ENCODE measurements around the gene CROCC. TPM values are rescaled to one million over a fixed set of nuclear protein-coding genes. Genes with fewer than 3 reads are reported as not detected.

CROCC gene
- total RNA-seq, 4 donors from 2014 or later, result 27.7 to 86.4 (median 60.2) TPM

DNA sequence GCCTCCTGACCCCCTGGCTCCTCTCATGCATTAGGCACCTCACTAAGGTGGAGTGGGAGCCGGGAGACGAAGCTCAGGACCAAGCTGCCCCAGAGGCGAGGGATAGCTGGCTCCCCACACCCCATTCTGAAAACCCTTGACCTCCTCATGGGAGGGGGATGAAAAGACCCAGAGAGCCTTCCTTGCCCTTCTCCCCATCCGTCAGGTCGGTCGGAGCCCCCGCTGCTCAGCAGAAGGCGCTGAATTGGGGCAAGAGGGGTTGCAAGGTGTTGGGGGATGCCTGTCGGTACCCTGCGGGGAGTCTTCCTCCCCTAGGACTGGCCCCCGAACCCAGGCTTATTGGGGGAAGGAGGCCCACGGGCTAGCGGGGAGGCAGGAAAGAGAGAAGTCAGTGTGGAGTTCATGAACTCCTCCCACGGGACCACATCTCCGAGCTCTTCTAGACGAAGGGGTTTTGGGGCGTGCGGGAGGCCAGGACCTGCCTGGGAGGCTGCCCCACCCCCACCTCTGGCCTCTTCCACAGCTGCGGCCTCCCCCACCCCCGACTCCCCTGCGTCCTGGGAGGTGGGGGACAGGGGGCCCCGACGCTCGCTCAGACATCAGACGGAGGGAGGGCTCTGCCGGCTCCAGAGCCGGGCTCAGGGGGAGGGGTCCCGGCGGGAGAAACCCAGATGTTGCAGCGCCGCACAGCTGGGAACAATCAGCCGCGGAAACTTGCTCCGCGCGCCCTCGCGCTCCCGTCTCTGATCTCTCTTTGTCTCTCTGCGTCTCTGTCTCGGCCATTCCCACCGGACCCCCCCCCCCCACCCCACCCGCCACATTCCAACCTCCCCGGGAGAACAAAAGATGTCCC lies 58.0 kb downstream of the CROCC start:
- WGBS, result 15% methylated on average over 24 of the region's 44 CpGs
- DNase-seq (ENCODE audit: low spot score in 2 of 2), result no peak
- peaks cover 68% of the 10 kb centered on the region for H3K4me1 ChIP-seq

DNA sequence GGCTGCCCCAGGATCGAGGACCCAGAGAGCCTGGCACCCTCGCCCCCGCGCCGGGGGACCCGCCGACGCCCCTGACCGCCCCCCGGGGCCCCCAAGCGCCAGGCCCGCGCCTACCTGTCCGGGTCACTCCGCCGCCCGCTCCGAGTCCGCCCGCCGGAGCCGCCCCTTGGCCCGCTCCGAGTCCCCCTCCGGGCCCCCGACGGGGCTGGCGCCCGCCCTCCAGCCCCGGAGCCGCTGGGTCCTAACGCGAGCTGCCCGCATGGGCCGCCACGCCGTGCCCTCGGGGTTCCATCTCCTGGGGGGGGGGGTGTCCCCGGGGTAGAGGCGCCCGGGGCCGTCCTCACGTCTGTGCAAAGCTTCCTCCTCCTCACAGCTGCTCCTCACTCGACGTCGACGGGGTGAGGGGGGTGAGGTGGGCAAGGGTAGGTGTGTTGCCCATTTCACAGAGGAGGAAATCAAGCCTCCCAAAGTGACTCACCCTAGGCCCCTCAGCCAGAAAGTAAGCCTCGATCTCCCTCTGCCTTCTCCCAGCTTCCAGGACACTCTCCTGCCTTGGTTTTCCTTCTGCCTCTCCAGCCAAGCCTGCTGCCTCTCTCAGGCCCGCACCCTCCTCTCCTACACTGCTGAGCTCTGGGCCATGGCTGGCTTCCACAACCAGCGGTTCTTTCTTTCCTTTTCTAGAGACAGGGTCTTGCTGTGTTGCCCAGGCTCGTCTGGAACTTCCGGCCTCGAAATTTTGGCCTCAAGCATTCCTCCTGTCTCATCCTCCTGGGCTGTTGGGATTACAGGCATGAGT lies 58.9 kb downstream of the CROCC start, which contains the start of gene MFAP2:
Gene MFAP2, minus strand, starts transcription at position 148 of the 796 bp plus-strand sequence. CDS start 2,347 bp downstream, outside the sequence.
- Histone ChIP-seq H3K9me3 (no peaks in the 10 kb centered on the region), H3K27ac (peak within 1 kb of the TSS; percentile 85), H3K36me3 (peaks cover 1% of the 10 kb centered on the region), H3K27me3 (no peaks in the 10 kb centered on the region), H3K4me1 (peaks cover 64% of the 10 kb centered on the region), H3K4me3 (peak within 1 kb of the TSS; percentile 55)
- DNase-seq (ENCODE audit: low spot score in 2 of 2), result no peak
- WGBS, result 14% methylated on average over 18 of the region's 53 CpGs
- TF ChIP-seq POLR2A (IDR thresholded peaks at IDR 0.05) (no peak), EP300 (IDR thresholded peaks at IDR 0.05) (no peak), POLR2AphosphoS5 (IDR thresholded peaks at IDR 0.05) (no peak)
- TF ChIP-seq, protein P1, sequence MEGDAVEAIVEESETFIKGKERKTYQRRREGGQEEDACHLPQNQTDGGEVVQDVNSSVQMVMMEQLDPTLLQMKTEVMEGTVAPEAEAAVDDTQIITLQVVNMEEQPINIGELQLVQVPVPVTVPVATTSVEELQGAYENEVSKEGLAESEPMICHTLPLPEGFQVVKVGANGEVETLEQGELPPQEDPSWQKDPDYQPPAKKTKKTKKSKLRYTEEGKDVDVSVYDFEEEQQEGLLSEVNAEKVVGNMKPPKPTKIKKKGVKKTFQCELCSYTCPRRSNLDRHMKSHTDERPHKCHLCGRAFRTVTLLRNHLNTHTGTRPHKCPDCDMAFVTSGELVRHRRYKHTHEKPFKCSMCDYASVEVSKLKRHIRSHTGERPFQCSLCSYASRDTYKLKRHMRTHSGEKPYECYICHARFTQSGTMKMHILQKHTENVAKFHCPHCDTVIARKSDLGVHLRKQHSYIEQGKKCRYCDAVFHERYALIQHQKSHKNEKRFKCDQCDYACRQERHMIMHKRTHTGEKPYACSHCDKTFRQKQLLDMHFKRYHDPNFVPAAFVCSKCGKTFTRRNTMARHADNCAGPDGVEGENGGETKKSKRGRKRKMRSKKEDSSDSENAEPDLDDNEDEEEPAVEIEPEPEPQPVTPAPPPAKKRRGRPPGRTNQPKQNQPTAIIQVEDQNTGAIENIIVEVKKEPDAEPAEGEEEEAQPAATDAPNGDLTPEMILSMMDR (IDR thresholded peaks at IDR 0.05), result no peak

More for the DNA sequence above, 58.0 kb downstream of the CROCC start:
- H3K4me3 ChIP-seq, result peak overlapping the region; percentile 55
- no peaks in the 10 kb centered on the region for H3K9me3 ChIP-seq
- H3K36me3 ChIP-seq, result no peaks in the 10 kb centered on the region
- no peak for TF ChIP-seq POLR2A (IDR thresholded peaks at IDR 0.05)
- no peak for TF ChIP-seq EP300 (IDR thresholded peaks at IDR 0.05)
- TF ChIP-seq POLR2AphosphoS5 (IDR thresholded peaks at IDR 0.05), result no peak
- TF ChIP-seq, protein P1 (IDR thresholded peaks at IDR 0.05), result no peak
- H3K27ac ChIP-seq, result peak overlapping the region; percentile 85
- no peaks in the 10 kb centered on the region for H3K27me3 ChIP-seq

DNA sequence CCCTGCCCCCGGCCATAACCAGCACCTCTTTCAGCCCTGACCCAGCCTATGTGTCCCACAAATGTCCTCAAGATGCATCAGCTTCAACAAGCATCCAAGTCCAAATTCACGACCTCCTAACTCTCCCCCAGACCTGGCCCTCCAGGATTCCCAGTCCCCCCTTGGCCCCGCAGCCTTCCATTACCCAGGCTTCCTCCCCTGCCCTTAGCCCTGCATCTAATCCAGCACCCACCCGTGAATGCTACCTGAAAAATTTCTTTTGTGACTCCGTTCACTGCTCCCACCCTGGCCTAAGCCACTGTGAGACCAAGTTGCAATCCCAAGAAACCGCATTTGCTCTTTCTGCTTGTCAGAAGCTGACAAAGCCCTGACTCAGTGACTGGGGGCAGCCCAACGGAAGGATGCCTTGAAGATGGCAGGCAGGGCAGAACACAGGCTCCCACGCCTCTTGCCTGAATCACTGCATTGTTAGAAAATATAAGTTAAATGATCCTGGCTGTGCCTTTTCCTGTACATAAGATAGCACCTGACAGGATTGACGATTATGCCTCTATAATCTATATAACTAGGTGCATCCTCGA lies 59.6 kb downstream of the CROCC start:
- Histone ChIP-seq H3K4me3 (no peak overlapping the region), H3K27ac (no peak overlapping the region), H3K9me3 (no peaks in the 10 kb centered on the region), H3K27me3 (no peaks in the 10 kb centered on the region), H3K36me3 (peaks cover 8% of the 10 kb centered on the region), H3K4me1 (peaks cover 57% of the 10 kb centered on the region)
- no peak for DNase-seq (ENCODE audit: low spot score in 2 of 2)
- 82% methylated on average over 10 of the region's 10 CpGs for WGBS
- no peak for TF ChIP-seq POLR2A (IDR thresholded peaks at IDR 0.05)
- TF ChIP-seq POLR2AphosphoS5 (IDR thresholded peaks at IDR 0.05), result no peak
- no peak for TF ChIP-seq EP300 (IDR thresholded peaks at IDR 0.05)
- TF ChIP-seq, protein P1 (IDR thresholded peaks at IDR 0.05), result no peak

DNA sequence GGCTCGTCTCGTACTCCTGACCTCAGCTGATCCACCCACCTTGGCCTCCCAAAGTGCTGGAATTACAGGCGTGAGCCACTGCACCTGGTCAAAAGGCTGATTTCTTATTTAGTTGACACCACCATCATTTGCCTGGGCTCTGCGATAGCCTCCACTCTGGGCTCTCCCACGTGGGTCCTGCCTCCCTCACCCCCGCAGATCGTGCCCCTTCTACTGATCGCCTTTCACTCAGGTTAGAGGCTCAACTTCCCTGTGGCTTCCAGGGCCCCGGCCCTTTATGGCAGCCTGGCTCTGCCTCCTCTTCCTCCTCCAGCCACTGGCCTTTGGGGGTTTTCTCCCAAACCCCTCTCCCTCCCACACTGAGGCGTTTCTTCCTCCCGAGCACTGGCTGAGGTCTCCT lies 61.2 kb downstream of the CROCC start:
- Histone ChIP-seq H3K27me3 (no peaks in the 10 kb centered on the region), H3K9me3 (no peaks in the 10 kb centered on the region), H3K36me3 (peaks cover 24% of the 10 kb centered on the region), H3K27ac (no peak overlapping the region), H3K4me1 (peaks cover 45% of the 10 kb centered on the region), H3K4me3 (no peak overlapping the region)
- no peak for DNase-seq (ENCODE audit: low spot score in 2 of 2)
- TF ChIP-seq, protein P1 (IDR thresholded peaks at IDR 0.05), result no peak
- TF ChIP-seq POLR2A (IDR thresholded peaks at IDR 0.05) (no peak), POLR2AphosphoS5 (IDR thresholded peaks at IDR 0.05) (no peak), EP300 (IDR thresholded peaks at IDR 0.05) (no peak)
- WGBS, result 80% methylated on average over 11 of the region's 11 CpGs
